IMR-90 (cell line): Measurements from ENCODE around the gene ALDOB. TPM values are rescaled to one million over a fixed set of nuclear protein-coding genes. Genes with fewer than 3 reads are reported as not detected.

Experiments
- ATAC-seq: fragments of 200-7000 bp; cut with Tn5 transposase; 2 replicates; pipeline ENCODE4 v1.9.1; 2020; ENCODE audit warnings: low read depth, mild to moderate bottlenecking, moderate library complexity
- BruUV-seq: library from RNA; stranded (reverse); fragments of 400-500 nt; replicated peaks from 2 replicates; lab custom pipeline; 2021; lab: Mats Ljungman, UMichigan
- CTCF ChIA-PET: fragments of 300-600 bp; formaldehyde crosslinking; extraction: SDS; loops from one replicate; lab custom pipeline; 2021; ENCODE audit warnings: antibody characterized with exemption; lab: Yijun Ruan, JAX
- POLR2A ChIA-PET: fragments of 300-600 bp; sonication (Branson Sonifier 250); formaldehyde crosslinking; loops from one replicate; lab custom pipeline; 2022; ENCODE audit warnings: antibody characterized with exemption; ENCODE audit not compliant: unreplicated experiment; lab: Charles Lee
- DNase-seq: peaks from one replicate; pipeline ENCODE4 v3.0.0; 2013
- H2AFZ ChIP-seq: replicated peaks from 2 replicates; pipeline ENCODE3; 2013; ENCODE audit warnings: low read length, mild to moderate bottlenecking; ENCODE audit not compliant: poor library complexity
- H2AK5ac ChIP-seq: 2 replicates; pipeline ENCODE4 v1.6.1; 2013; ENCODE audit warnings: low read depth, low read length, inconsistent platforms
- H2AK9ac ChIP-seq: replicated peaks from 2 replicates; pipeline ENCODE3; 2013; ENCODE audit warnings: mild to moderate bottlenecking, low read depth, low read length, moderate library complexity; ENCODE audit not compliant: poor library complexity
- H2BK120ac ChIP-seq: 2 replicates; pipeline ENCODE4 v1.6.1; 2013; ENCODE audit warnings: low read depth, low read length, inconsistent platforms
- H2BK15ac ChIP-seq: 3 replicates; pipeline ENCODE4 v1.6.1; 2013; ENCODE audit warnings: low read depth, low read length, inconsistent platforms
- H2BK20ac ChIP-seq: 2 replicates; pipeline ENCODE4 v1.6.1; 2013; ENCODE audit warnings: low read depth, mild to moderate bottlenecking, inconsistent platforms, low read length, moderate library complexity
- H2BK5ac ChIP-seq: 2 replicates; pipeline ENCODE4 v1.6.1; 2013; ENCODE audit warnings: mild to moderate bottlenecking, low read depth, low read length, inconsistent platforms; ENCODE audit not compliant: poor library complexity, severe bottlenecking
- H3K14ac ChIP-seq: replicated peaks from 2 replicates; pipeline ENCODE4 v1.6.1; 2013; ENCODE audit warnings: low read depth, low read length, inconsistent platforms
- H3K18ac ChIP-seq: 2 replicates; pipeline ENCODE4 v1.6.1; 2013; ENCODE audit warnings: low read depth, low read length, control low read depth
- H3K23ac ChIP-seq: 2 replicates; pipeline ENCODE4 v1.6.1; 2013; ENCODE audit warnings: low read depth, low read length, inconsistent platforms
- H3K27ac ChIP-seq: 2 replicates; pipeline ENCODE4 v1.5.1; 2013; ENCODE audit warnings: mild to moderate bottlenecking, control low read depth, low read length; ENCODE audit not compliant: insufficient read depth
- H3K27me3 ChIP-seq: 2 replicates; pipeline ENCODE4 v1.6.1; 2013; ENCODE audit warnings: low read length; ENCODE audit not compliant: control insufficient read depth, insufficient read depth
- H3K36me3 ChIP-seq: 2 replicates; pipeline ENCODE4 v1.6.1; 2013; ENCODE audit warnings: low read length, mixed read lengths; ENCODE audit not compliant: control insufficient read depth, insufficient read depth
- H3K4ac ChIP-seq: 2 replicates; pipeline ENCODE4 v1.6.1; 2013; ENCODE audit warnings: low read depth, low read length, inconsistent platforms
- H3K4me1 ChIP-seq: 2 replicates; pipeline ENCODE4 v1.6.1; 2013; ENCODE audit warnings: low read length, mixed read lengths; ENCODE audit not compliant: control insufficient read depth, insufficient read depth
- H3K4me2 ChIP-seq: 2 replicates; pipeline ENCODE4 v1.6.1; 2013; ENCODE audit warnings: low read depth, mild to moderate bottlenecking, control low read depth, low read length, moderate library complexity
- H3K4me3 ChIP-seq: 2 replicates; pipeline ENCODE4 v1.5.1; 2013; ENCODE audit warnings: low read depth, mild to moderate bottlenecking, control low read depth, low read length, moderate library complexity; ENCODE audit not compliant: insufficient read depth
- H3K56ac ChIP-seq: 2 replicates; pipeline ENCODE4 v1.6.1; 2013; ENCODE audit warnings: low read length, inconsistent platforms; ENCODE audit not compliant: insufficient read depth; ENCODE audit errors: extremely low read depth
- H3K79me1 ChIP-seq, 2 experiments: 2 replicates each; pipeline ENCODE4 v1.6.1; 2013; ENCODE audit warnings: low read length in 2 of 2, inconsistent platforms in 1 of 2, low read depth in 1 of 2
- H3K9ac ChIP-seq: 2 replicates; pipeline ENCODE4 v1.6.1; 2013; ENCODE audit warnings: low read depth, low read length, control low read depth
- H3K9me1 ChIP-seq: 2 replicates; pipeline ENCODE4 v1.6.1; 2013; ENCODE audit warnings: low read length, inconsistent platforms; ENCODE audit not compliant: insufficient read depth
- H3K9me3 ChIP-seq: 2 replicates; pipeline ENCODE4 v1.6.1; 2013; ENCODE audit warnings: low read length; ENCODE audit not compliant: control insufficient read depth, insufficient read depth
- H4K20me1 ChIP-seq: 2 replicates; pipeline ENCODE4 v1.6.1; 2013; ENCODE audit warnings: low read length, inconsistent platforms; ENCODE audit not compliant: insufficient read depth
- H4K5ac ChIP-seq: 2 replicates; pipeline ENCODE4 v1.6.1; 2013; ENCODE audit warnings: mild to moderate bottlenecking, low read depth, low read length, control low read depth
- H4K8ac ChIP-seq, 2 experiments: 2 replicates each; pipeline ENCODE4 v1.6.1; 2013; ENCODE audit warnings: low read depth in 2 of 2, low read length in 2 of 2, control low read depth in 1 of 2, inconsistent platforms in 1 of 2
- H4K91ac ChIP-seq: 2 replicates; pipeline ENCODE4 v1.6.1; 2013; ENCODE audit warnings: low read depth, low read length, inconsistent platforms; ENCODE audit not compliant: insufficient read depth
- BHLHE40 ChIP-seq: fragments of 150-350 bp; IDR thresholded peaks from 2 replicates; pipeline ENCODE4 v1.6.1; 2016; ENCODE audit warnings: mild to moderate bottlenecking, low read depth, low read length
- CEBPB ChIP-seq: IDR thresholded peaks from 2 replicates; pipeline ENCODE4 v1.6.1; 2012; ENCODE audit warnings: low read depth, low read length, improper control_type of control experiment
- CHD1 ChIP-seq: IDR thresholded peaks from 2 replicates; pipeline ENCODE4 v1.6.1; 2012; ENCODE audit warnings: low read depth, low read length, improper control_type of control experiment
- CTCF ChIP-seq: conservative IDR thresholded peaks from 2 replicates; pipeline ENCODE4 v1.5.1; 2012; ENCODE audit warnings: mild to moderate bottlenecking, low read depth, low read length, improper control_type of control experiment
- ELK1 ChIP-seq: fragments of 150-350 bp; IDR thresholded peaks from 2 replicates; pipeline ENCODE4 v1.6.1; 2016; ENCODE audit warnings: low read depth, mild to moderate bottlenecking, low read length, moderate library complexity, borderline replicate concordance
- FOS ChIP-seq: fragments of 150-350 bp; IDR thresholded peaks from 2 replicates; pipeline ENCODE4 v1.6.1; 2016; ENCODE audit warnings: low read depth, low read length
- MAFK ChIP-seq: IDR thresholded peaks from 2 replicates; pipeline ENCODE4 v1.6.1; 2012; ENCODE audit warnings: low read depth, low read length, improper control_type of control experiment
- MXI1 ChIP-seq: IDR thresholded peaks from 2 replicates; pipeline ENCODE4 v1.6.1; 2012; ENCODE audit warnings: low read depth, mild to moderate bottlenecking, low read length, moderate library complexity, borderline replicate concordance
- NFE2L2 ChIP-seq: fragments of 150-350 bp; IDR thresholded peaks from 2 replicates; pipeline ENCODE4 v1.6.1; 2016; ENCODE audit warnings: low read depth, mild to moderate bottlenecking, low read length
- RAD21 ChIP-seq: IDR thresholded peaks from 2 replicates; pipeline ENCODE4 v1.6.1; 2012; ENCODE audit warnings: low read length, improper control_type of control experiment
- RCOR1 ChIP-seq: IDR thresholded peaks from 2 replicates; pipeline ENCODE4 v1.6.1; 2012; ENCODE audit warnings: mild to moderate bottlenecking, low read length, improper control_type of control experiment; ENCODE audit not compliant: insufficient replicate concordance
- USF2 ChIP-seq: fragments of 150-350 bp; IDR thresholded peaks from 2 replicates; pipeline ENCODE4 v1.6.1; 2017; ENCODE audit warnings: mild to moderate bottlenecking, antibody characterized with exemption, low read length, low read depth
- WGBS, 2 experiments: methylation state at CpG; one replicate each; pipeline versions ENCODE4 v1.1.5 to v1.1.7; 2013; ENCODE audit warnings: missing lambda C conversion rate in 2 of 2; ENCODE audit not compliant: insufficient read length in 1 of 2; ENCODE audit errors: extremely low coverage in 2 of 2; 5-methylcytosine and 5-hydroxymethylcytosine counted together
- dilution Hi-C: fragments of 300-500 bp; cut with HindIII; formaldehyde crosslinking; loops from one replicate; pipeline ENCODE4 v1.14.3; 2018; ENCODE audit warnings: low sequenced_read_pairs; ENCODE audit not compliant: unreplicated experiment
- in situ Hi-C: fragments of 300-500 bp; cut with MboI; formaldehyde crosslinking; loops from 3 replicates; pipeline ENCODE4 v1.14.3; 2019; ENCODE audit warnings: low sequenced_read_pairs, inconsistent platforms, mixed read lengths
- intact Hi-C: fragments of 100-400 bp; cut with micrococcal nuclease; formaldehyde crosslinking; loops from 2 replicates; pipeline ENCODE4 v1.10.0; 2022
- polyA plus RNA-seq, 3 experiments: library from polyadenylated mRNA; depleted of rRNA; stranded (reverse); fragments of >200 nt; gene quantifications; 2 replicates each; pipeline ENCODE4 v1.2.3, GENCODE V29; 2012; ENCODE audit warnings: low replicate concordance in 1 of 3
- total RNA-seq: library from RNA; depleted of rRNA; stranded (reverse); fragments of >200 nt; gene quantifications from 2 replicates; pipeline ENCODE4 v1.2.3, GENCODE V29; 2012

The ALDOB gene
- total and polyA plus RNA-seq, 2 of the 4 experiments (the other 2 are of a cell fraction) = not detected

GRCh38 chr9:101438523-101438922 is 2.9 kb upstream of the ALDOB start:
- in situ Hi-C loops (no loop called here), dilution Hi-C loops (no loop called here), intact Hi-C loops (no loop called here)
- DNase-seq = no peak
- no peak overlapping the region for H2BK15ac ChIP-seq
- no peak overlapping the region for H3K23ac ChIP-seq
- TF ChIP-seq ELK1 (no peak), CEBPB (no peak), RCOR1 (no peak), MAFK (no peak), CTCF (no peak), CHD1 (no peak), BHLHE40 (no peak), USF2 (no peak), FOS (no peak), RAD21 (no peak), MXI1 (no peak), NFE2L2 (no peak)
- no peak for ATAC-seq
- H4K91ac ChIP-seq = no peak overlapping the region
- H2BK5ac ChIP-seq = no peak overlapping the region
- H2AK9ac ChIP-seq = no peak overlapping the region
- no peak overlapping the region for H4K8ac ChIP-seq
- H2AFZ ChIP-seq = no peak overlapping the region
- no peak overlapping the region for H3K56ac ChIP-seq
- H3K27ac ChIP-seq = no peak overlapping the region
- no peak overlapping the region for H3K14ac ChIP-seq
- no peaks in the 10 kb centered on the region for H3K36me3 ChIP-seq
- H3K4ac ChIP-seq = no peak overlapping the region
- H4K5ac ChIP-seq = no peak overlapping the region
- peaks cover 6% of the 10 kb centered on the region for H3K27me3 ChIP-seq
- ChIA-PET POLR2A (no interaction called here), CTCF (interaction anchor here (1.5 kb wide), 1 partner anchor 11 kb away, joined by 5 read pairs; no protein-coding TSS in a partner anchor)
- H3K4me2 ChIP-seq = no peak overlapping the region
- H3K79me1 ChIP-seq = no peaks in the 10 kb centered on the region
- no peaks in the 10 kb centered on the region for H4K20me1 ChIP-seq
- no CpG with 5 or more reads among the region's 3 CpGs for WGBS, 2 experiments
- H3K4me1 ChIP-seq = no peaks in the 10 kb centered on the region
- H3K9ac ChIP-seq = no peak overlapping the region
- no peak overlapping the region for H2BK20ac ChIP-seq
- H3K9me3 ChIP-seq = no peaks in the 10 kb centered on the region
- no peak overlapping the region for H2BK120ac ChIP-seq
- no peak overlapping the region for H2AK5ac ChIP-seq
- no peak overlapping the region for H3K4me3 ChIP-seq
- no TSS peak for BruUV-seq
- H3K9me1 ChIP-seq = no peaks in the 10 kb centered on the region
- no peak overlapping the region for H3K18ac ChIP-seq
